Posterior vena cava (tissue), 2 donors: ENCODE data around the gene METRN. TPM values are rescaled to one million over a fixed set of nuclear protein-coding genes. Genes with fewer than 3 reads are reported as not detected.

Source experiments
- DNase-seq: peaks from one replicate; pipeline ENCODE4 v3.0.0-alpha.2; 2020; ENCODE audit warnings: low spot score
- intact Hi-C, 2 donors: fragments of 100-400 bp; cut with DNase I; formaldehyde crosslinking; loops; one replicate each; pipeline versions ENCODE4 v1.14.1 to v1.14.2; 2022 to 2023
- long read RNA-seq, 2 donors: library from polyadenylated mRNA; unstranded; transcript quantifications; one replicate each; pipeline ENCODE4 v2.0.0, GENCODE V29; 2020 to 2021
- total RNA-seq, 2 donors: library from RNA; stranded (reverse); fragmentation: NEBNext Ultra II Directional; extraction: Animal tissue kit (Norgen Biotek cat#: 25700); gene quantifications; one replicate each; pipeline ENCODE4 v1.2.1, GENCODE V29; 2021
- donor health status: DM: yes; HTN: yes; CAD: no.
- donor health status: DM: yes; HTN: yes; CAD: no.

METRN gene
- 10 to 100 TPM; 21.6 to 24.9 TPM for total RNA-seq
- long read RNA-seq, donor 1, transcript METRN-204 (4 exons, 3,325 nt), result major isoform, 19 of 35 reads
- long read RNA-seq, donor 1, transcript METRN-201 (3 exons, 915 nt), result minor isoform, 7 of 35 reads
- long read RNA-seq, donor 1, partial matches to known transcripts, result 0 of 35 reads
- long read RNA-seq, donor 1, other reads (novel, unspliced or antisense), result 8 of 35 reads
- long read RNA-seq, donor 2, partial matches to known transcripts, result 0 of 10 reads
- long read RNA-seq, donor 2, other reads (novel, unspliced or antisense), result 10 of 10 reads

DNA sequence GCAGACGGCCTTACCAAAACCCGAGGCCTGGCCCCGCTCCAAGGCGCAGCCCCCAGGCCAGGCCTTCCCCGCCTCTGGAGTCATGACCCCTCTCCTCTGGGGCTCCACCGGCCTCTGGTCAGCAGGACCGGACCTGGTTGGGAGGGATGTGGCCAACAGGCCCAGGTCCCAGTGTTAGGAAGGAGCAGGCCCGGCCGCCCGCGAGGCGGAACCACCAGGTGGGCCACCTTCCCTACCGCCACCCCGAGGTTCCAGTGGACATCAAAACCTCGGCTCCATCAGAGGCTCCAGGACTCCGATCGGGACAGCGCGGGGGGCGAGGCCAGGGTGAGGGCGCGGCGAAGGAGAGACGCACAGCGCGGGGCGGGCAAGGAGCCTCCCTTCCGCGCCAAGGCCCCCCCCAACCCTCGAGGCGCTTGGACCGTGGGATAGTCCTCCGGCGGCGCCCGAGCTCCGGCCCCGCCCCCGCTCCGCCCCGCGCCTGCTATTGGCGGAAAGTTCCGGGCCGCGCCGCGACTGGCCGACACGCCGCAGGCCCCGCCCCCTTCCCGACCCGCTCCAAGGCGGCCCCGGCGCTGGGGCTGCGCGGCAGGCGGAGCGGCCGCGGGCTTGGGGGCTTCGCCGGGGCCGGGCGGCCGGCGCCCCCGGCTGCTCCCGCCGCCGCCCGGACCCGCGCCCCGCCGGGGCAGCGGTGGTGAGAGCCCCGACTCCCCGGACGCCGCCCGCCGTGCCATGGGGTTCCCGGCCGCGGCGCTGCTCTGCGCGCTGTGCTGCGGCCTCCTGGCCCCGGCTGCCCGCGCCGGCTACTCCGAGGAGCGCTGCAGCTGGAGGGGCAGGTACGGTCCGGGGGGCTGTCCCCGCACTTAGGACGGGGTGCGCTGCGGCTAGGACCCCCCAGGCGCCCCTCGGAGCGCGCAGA is at the start of gene METRN:
Gene METRN (plus strand): TSS at position 561 of the 919 bp plus-strand sequence. CDS start 172 bp downstream, at position 733.
- DNase-seq, result peak; percentile 96
- intact Hi-C loops, result loop anchor here (5.0 kb wide), 2 partner anchors 72 to 337 kb away; partner anchors contain the start of genes CHTF18 (in 2 of the 2) and RPUSD1 (in 2 of the 2)

DNA sequence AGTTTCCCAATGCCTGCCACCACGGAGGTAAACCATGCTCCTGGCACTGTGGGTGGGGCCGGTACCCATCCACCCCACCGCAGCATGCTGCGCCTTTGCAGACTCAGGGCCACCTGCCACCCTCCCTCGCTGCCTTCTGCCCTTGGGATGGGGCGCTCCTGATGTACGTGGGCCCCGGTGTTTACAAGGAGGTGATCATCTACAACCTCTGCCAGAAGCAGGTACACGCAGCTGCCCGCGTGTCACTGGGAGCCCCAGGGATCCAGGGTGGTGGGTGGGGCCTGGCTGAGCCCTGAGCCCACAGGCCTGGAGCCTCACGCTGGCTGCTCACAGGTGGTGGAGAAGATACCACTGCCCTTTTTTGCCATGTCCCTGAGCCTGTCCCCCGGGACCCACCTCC is 48.3 kb upstream of the METRN start:
- intact Hi-C loops, result no loop called here

DNA sequence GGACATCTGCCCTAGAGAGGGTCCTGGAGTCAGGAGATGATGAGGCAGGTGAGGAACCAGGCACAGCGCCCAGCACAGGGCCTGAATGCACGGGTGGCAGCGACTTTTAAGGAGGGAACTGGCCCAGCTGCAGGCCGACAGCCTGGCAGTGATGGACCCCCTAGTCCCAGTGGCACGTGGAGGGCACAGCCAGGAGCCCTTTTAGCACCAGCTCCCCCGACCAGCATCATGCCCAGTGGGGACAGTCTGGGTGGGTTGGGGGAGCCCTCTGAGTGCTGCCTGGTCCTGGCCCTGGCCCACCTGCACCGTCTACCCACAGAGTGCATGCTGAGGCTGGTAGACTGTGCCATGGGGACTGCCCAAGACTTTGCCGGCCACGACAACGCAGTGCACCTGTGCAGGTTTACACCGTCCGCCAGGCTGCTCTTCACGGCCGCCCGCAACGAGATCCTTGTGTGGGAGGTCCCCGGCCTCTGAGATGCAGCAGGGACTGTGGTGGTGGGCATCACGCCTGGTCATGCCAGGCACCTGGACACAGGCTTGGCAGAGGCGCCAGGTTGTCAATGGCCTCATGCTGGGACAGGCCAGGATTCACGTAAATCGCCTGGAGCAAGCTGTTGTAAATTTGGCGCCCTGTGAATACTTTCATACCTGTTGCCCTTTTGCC is 47.7 kb upstream of the METRN start:
- intact Hi-C loops, result no loop called here
- DNase-seq, result no peak

More for the DNA sequence above, 48.3 kb upstream of the METRN start:
- no peak for DNase-seq

DNA sequence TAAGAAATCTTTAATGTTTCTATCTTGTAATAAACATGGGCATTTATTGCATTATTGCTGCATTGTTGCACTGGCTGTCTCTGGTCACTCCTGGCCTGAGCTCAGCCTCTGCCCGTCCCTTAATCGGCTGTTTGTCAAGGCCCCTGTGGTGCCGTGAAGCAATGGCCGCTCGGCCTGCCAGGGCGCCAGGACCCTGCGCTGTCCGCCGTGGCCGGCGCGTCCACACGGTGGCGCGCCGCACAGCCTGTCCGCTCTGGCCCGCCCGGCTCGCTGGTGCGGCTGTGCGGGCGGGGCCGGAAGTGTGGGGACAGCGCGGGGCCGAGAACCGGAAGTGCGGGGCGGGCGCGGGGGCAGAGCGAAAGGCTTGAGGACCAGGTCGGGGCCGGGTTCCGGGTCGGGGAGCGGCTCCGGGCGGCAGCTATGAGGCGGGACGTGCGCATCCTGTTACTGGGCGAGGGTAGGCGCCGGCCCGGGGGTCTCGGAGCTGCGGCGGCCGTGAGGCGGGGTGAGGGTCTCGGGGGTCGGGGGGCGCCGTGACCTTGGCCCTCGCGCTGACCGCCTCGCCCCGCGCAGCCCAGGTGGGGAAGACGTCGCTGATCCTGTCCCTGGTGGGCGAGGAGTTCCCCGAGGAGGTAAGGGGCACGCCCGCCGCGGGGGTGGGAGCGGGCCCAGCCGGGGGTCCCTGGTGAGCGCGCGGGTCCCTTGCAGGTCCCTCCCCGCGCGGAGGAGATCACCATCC is 47.0 kb upstream of the METRN start, which contains the start of gene RHOT2:
Gene RHOT2 (plus strand): TSS at position 353 of the 739 bp plus-strand sequence. CDS start 68 bp downstream, at position 421.
- peak; percentile 98 for DNase-seq
- intact Hi-C loops, result no loop called here

DNA sequence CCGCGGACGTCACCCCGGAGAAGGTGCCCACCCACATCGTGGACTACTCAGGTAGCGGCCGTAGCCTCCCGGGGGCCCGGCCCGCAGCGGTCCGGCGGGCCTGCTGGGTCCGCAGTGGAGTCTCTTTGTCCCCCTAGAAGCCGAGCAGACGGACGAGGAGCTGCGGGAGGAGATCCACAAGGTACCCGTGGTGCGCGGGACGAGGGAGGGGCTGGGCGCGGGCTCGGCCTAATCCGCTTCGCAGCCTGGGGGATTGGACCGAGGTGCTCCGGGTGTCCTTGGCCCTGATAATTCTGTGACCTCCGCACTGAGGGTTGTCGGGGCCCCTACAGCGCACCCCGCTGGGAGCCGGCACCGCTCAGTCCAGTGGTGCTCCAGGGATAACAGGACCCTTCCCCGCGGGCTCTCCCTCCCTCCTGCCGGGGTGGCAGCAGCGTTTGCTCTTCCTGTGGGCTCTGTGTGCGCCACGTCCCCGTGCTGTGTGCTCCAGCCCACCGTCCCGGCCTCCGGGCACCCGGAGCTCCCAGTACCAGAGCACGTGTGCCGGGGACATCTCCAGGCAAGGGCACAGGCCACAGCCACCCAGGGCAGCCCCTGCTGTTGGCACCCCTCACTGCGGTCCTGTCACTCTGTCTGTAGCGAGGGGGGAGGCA is 46.3 kb upstream of the METRN start:
- DNase-seq, result no peak
- intact Hi-C loops, result no loop called here

DNA sequence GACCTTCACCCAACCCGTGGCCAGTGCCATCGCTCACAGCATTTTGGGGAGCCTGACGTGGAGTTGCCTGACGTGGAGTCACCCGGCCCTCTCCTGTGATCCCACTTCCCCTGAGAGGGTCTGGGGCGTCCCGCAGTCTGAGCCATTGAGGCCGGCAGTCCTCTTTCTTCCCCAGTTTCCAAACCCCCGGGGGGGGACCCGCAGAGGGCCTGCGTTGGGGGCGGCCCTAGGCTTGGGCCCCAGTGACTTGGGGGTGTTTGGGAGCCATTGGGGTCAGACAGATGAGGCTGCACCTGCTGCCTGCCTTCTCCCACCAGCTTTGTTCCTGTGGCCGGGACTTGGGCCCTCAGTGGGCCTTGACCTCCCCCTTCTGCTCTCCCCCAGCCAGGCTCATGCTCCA is 45.3 kb upstream of the METRN start:
- DNase-seq, result no peak
- intact Hi-C loops, result no loop called here

DNA sequence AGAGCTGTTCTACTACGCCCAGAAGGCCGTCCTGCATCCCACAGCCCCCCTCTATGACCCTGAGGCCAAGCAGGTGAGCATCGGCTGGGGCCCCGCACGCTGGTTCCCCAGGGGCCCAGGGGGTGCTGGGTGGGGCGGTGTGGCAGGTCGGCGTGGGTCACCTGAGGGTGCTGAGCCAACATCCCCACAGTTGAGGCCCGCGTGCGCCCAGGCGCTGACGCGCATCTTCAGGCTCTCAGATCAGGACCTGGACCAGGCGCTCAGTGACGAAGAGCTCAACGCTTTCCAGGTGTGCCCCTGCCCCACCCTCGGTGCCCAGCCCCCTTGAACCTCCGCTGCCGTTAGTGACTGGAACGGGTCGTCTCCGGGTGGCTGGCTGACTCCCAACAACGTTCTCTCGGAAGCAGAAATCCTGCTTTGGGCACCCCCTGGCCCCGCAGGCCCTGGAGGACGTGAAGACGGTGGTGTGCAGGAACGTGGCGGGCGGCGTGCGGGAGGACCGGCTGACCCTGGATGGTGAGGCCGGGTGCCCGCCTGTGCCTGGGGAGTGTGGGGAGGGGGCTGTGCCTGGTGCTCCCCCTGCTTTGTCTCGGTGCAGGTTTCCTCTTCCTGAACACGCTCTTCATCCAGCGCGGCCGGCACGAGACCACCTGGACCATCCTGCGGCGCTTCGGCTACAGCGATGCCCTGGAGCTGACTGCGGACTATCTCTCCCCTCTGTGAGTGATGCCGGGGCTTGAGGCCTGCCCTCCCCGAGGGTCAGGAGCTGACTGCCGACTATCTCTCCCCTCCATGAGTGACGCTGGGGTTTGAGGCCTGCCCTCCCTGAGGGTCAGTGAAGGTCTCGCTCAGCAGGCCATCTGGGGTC is 44.2 kb upstream of the METRN start:
- intact Hi-C loops, result no loop called here
- no peak for DNase-seq

DNA sequence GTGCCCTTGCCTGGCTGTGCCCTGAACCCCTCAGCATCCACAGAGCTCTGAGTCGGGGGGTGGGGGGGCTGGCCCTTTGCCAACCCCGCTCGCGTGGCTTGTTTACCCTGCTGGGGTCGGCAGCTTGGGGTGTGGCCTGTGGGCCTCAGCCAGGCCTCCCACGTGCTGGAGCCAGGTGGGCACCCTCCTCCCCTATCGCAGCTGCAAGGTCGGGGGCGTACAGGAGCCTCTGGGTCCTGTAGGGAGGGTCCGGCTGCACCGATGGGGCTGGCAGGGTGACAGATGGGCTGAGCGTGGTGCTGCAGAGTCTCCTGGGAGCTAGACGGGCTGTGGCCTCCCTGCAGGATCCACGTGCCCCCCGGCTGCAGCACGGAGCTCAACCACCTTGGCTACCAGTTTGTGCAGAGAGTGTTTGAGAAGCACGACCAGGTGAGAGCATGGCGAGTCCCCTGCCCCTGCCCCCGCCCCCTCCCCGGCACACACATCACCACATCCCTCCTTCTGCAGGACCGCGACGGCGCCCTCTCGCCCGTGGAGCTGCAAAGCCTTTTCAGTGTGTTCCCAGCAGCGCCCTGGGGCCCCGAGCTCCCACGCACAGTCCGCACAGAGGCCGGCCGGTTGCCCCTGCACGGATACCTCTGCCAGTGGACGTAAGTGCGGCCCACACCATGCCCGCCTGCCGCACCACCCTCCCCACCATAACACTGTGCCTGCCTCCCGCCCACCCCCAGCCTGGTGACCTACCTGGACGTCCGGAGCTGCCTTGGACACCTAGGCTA is 43.4 kb upstream of the METRN start:
- DNase-seq, result no peak
- intact Hi-C loops, result no loop called here

DNA sequence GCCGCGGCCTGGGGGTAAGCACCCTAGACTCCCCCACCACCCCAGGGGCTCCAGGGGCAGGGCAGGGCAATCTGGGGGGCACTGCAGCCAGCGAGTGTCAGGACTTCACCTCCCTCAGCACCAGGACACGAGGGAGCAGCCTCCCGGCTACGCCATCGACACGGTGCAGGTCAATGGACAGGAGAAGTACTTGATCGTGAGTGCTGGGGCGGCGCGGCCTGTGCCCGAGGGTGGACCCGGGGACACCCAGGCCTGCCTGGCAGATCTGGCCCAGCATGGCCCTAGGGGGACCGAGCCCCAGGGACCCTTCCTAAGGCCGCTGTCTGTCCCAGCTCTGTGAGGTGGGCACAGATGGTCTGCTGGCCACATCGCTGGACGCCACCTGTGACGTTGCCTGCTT is 42.5 kb upstream of the METRN start:
- DNase-seq, result no peak
- intact Hi-C loops, result no loop called here

DNA sequence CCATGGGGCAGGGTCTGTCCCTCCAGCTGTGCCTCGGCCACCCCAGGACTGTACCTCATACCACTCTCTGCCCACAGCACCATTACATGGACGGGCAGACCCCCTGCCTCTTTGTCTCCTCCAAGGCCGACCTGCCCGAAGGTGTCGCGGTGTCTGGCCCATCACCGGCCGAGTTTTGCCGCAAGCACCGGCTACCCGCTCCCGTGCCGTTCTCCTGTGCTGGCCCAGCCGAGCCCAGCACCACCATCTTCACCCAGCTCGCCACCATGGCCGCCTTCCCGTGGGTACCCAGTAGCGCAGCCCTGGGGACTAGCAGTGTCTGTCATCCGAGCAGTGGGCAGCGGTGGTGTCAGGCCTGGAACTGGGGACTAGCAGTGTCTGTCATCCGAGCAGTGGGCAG is 42.1 kb upstream of the METRN start:
- intact Hi-C loops, result no loop called here
- no peak for DNase-seq

DNA sequence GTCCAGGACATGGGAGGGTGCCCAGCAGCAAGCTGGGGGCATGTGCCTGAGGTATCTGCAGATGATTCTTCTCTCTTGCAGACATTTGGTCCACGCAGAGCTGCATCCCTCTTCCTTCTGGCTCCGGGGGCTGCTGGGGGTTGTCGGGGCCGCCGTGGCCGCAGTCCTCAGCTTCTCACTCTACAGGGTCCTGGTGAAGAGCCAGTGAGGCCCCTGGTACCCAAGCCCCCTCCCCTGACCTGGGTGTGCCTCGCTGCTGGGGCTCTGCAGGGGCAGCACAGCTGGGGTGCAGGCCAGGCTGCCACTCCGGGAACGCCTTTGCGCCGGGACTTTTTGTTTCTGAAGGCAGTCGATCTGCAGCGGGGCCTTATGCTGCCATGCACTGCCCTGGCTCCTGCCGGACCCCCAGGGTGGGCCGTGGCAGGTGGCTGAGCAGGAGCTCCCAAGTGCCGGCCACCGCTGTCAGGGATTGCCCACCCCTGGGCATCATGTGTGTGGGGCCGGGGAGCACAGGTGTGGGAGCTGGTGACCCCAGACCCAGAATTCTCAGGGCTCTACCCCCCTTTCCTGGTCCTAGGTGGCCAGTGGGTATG is 41.4 kb upstream of the METRN start:
- intact Hi-C loops, result no loop called here
- DNase-seq, result no peak

DNA sequence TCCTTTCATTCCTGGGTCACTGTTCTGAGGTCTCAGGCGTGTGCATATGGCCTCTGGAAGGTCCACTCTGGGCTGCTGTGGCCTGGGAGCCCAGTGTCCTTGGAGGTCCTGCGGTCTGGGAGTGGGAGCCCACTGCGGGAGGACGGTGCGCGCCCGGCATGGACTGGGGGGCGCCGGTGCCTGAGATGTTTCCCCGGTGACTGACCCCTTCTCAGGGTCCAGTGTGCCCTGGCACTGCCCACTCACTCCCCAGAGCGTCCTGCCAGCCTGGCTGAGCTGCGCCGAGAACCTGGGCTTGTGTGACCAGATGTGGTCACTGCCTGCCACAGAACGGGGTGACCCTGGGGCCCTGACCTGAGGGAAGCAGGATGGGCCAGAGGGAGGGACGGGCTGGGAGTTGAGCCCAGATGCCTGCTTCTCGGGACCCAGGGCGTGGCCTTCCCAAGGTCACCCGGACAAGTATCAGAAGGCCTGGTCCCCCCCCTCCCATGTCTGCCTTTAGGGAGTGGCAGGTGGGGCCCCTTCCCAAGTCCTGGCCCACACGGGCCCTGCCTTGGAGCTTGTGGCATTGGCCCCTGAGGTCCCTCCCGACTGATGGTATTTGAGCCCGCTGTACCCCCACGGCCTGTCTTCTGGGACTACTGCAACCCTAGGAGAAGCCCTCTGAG is 40.6 kb upstream of the METRN start:
- intact Hi-C loops, result no loop called here
- no peak for DNase-seq

DNA sequence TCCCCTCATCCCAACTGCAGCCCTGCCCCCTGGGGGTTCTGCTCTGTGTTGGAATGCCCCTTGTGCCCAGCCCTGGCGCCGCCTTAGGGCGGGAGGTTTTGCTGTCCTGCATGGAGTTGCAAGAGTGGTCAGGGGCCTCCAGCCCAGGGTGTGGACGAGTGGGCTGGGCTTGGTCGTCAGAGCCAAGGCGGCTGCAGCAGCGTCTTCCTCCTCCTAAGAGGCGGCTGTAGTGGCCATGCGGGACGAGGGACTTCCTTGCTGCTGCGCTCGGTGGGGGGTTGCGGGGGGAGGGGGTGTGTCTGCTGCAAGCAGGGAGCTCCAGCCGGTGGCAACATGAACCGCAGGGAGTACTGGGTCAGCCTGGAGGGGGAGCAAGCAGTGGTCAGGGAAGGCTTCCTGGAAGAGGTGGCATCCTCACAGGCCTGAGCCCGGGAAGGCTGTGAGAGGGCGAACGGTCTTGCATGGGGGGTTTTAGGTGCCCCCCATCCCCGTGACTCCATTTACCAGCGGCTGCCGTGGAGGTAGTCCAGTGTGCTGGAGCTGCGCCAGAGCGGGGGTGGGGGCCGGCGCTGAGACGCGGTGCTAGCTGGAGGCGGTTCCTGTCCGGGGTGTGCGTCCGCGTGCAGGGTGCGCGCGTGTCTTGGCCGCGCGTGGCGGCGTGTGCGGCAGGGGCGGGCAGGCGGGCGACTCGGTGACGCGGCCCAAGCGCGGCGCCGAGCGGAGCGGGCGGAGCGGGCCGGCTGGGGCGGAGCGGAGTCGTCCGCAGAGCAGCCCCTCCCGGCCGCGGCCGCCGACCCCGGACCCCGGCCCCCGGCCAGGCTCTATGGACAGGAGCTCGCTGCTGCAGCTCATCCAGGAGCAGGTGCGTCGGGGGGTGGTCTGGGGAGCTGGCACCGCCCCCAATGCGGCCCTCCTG is 39.7 kb upstream of the METRN start, which contains the start of gene RHBDL1:
Gene RHBDL1 (plus strand): TSS at position 704 of the 916 bp plus-strand sequence. CDS start 120 bp downstream, at position 824.
- DNase-seq, result no peak
- intact Hi-C loops, result no loop called here

DNA sequence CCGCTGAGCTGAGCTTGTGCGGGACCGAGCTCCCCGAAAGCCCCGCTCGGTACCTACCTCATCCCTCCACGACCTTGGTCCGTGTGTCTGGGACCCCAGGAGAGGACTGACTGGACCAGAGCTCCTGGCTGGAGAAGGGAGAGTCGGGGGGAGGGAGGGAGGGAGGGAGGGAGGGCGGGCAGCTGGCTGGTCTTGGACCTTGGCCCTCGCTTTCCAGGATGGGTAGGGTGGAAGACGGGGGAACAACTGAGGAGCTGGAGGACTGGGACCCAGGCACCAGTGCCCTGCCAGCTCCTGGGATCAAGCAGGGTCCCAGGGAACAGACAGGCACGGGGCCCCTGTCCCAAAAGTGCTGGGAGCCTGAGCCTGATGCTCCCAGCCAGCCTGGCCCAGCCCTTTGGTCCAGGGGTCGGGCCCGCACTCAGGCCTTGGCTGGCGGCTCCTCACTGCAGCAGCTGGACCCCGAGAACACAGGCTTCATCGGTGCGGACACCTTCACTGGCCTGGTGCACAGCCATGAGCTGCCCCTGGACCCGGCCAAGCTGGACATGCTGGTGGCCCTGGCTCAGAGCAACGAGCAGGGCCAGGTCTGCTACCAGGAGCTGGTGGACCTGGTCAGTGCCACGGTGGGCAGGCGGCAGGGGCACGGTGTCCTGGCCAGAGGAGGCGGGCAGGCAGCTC is 38.9 kb upstream of the METRN start:
- no peak for DNase-seq
- intact Hi-C loops, result no loop called here

DNA sequence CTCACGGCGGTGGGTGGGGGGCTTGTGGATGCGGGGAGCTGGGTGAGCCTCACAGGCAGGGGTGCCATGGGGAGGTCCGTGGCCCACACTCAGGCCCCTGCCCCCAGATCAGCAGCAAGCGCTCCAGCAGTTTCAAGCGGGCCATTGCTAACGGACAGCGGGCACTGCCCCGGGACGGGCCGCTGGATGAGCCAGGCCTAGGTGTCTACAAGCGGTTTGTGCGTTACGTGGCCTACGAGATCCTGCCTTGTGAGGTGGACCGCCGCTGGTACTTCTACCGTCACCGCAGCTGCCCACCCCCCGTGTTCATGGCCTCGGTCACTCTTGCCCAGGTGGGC is 38.4 kb upstream of the METRN start:
- intact Hi-C loops, result no loop called here

More for the DNA sequence above, 38.4 kb upstream of the METRN start:
- DNase-seq, result no peak
